ENCODE measurements around the gene KLC1. TPM values are rescaled to one million over a fixed set of nuclear protein-coding genes. Genes with fewer than 3 reads are reported as not detected.

The KLC1 gene
- total RNA-seq, 1 donor = 212 TPM

DNA sequence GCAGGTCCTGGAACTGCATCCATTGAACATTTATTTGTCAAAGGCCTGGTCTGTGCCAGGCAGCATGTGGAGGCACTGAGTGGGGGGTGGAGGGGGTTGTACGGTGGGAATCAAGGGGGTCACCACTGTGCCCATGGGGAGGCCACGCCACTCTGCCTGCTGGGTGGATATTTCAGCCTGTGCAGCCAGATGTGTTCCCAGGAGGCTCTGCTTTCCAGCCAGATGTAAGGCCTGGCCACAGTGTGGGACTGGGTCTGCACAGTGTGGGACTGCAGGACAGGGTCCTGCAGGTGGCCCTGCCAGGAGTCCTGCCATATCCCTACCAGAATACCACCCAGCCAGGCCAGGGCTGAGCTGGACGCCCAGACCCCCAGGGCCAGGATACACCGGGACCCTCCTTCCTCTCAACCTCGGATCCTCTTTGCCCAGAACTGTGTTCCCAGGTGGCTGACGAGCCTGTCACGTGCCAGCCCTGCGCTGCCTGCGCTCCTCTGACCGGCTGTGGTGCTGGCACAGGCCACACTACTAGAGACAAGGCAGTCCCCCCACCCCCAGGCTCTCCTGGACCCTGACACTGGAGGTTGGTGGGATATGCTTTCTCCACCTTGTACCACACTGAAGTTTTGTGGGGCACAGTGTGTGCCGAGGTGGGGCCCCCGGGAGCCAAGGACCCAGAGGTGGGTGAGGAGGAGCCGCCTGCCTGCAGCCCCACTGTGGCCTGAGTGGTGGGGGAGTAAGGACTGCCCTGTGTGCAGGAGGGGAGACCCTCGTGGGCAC is 68.8 kb downstream of the KLC1 start:
- H3K4me3 ChIP-seq (ENCODE audit: low read depth, low read length) = no peak overlapping the region
- no peak for DNase-seq (ENCODE audit: low read depth)
- TF ChIP-seq, protein P1, sequence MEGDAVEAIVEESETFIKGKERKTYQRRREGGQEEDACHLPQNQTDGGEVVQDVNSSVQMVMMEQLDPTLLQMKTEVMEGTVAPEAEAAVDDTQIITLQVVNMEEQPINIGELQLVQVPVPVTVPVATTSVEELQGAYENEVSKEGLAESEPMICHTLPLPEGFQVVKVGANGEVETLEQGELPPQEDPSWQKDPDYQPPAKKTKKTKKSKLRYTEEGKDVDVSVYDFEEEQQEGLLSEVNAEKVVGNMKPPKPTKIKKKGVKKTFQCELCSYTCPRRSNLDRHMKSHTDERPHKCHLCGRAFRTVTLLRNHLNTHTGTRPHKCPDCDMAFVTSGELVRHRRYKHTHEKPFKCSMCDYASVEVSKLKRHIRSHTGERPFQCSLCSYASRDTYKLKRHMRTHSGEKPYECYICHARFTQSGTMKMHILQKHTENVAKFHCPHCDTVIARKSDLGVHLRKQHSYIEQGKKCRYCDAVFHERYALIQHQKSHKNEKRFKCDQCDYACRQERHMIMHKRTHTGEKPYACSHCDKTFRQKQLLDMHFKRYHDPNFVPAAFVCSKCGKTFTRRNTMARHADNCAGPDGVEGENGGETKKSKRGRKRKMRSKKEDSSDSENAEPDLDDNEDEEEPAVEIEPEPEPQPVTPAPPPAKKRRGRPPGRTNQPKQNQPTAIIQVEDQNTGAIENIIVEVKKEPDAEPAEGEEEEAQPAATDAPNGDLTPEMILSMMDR (IDR thresholded peaks at IDR 0.05; ENCODE audit: insufficient read depth, low read length) = no peak

DNA sequence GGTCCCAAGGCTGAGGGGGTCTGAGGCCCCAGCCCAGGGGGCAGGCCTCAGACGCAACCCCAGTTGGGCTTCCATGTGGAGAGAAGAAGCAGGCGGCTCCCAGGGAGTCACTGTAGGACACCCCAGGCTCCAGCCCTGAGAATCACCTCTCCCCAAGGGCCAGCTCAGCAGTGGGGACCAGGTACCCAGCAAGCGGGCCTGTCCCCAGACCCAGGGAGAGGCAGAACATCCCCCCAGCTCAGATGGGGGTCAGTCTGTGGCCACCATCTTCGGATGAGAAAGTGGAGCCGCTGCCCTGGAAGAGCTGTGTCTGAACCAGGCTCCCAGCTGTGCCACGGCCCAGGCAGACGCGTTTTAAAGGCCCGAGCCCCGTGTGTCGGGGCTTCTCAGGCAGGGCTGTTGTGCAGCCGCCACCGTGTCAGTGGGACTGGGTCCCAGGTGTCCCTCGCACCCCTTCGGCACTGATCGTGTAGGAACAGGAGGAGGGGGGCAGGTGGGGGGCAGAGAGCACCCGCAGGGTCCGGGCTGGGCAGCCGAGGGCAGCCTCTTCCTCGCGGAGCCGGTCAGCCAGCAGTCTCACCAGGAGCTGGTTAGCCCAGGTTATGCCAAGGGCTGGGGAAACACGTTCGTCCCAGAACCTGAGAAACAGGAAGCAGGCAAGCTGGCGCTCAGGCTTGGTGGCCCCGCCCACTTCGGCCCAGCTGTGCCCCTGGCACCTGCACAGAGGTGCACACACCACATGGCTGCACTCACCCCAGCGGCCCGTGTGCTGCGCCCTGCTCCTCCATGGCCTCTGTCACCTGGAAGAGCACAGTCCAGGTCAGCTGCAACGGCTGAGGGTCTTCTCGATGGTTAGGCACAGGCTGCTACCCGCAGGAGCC is 69.6 kb downstream of the KLC1 start:
- TF ChIP-seq, protein P1 (IDR thresholded peaks at IDR 0.05; ENCODE audit: insufficient read depth, low read length) = no peak
- no peak for DNase-seq (ENCODE audit: low read depth)
- H3K4me3 ChIP-seq (ENCODE audit: low read depth, low read length) = no peak overlapping the region

DNA sequence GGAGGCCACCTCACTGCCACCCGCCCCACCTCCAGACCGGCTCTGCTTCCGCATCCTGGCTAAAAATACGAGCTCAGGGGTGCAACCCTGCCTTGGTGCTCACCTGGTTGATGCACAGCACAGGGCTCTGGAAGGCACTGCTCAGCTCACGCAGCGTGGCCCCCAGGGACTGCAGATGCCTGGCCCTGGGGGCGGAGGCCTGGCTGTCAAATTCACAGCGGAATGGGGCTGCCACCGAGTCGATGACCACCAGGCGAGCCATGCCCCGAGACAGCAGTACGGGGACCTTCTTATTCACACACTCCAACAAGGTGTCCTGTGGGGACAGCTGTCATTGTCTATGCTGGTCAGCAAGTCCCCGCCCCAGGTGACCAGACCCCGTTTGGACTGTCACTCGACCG is 70.2 kb downstream of the KLC1 start:
- DNase-seq (ENCODE audit: low read depth) = no peak

DNA sequence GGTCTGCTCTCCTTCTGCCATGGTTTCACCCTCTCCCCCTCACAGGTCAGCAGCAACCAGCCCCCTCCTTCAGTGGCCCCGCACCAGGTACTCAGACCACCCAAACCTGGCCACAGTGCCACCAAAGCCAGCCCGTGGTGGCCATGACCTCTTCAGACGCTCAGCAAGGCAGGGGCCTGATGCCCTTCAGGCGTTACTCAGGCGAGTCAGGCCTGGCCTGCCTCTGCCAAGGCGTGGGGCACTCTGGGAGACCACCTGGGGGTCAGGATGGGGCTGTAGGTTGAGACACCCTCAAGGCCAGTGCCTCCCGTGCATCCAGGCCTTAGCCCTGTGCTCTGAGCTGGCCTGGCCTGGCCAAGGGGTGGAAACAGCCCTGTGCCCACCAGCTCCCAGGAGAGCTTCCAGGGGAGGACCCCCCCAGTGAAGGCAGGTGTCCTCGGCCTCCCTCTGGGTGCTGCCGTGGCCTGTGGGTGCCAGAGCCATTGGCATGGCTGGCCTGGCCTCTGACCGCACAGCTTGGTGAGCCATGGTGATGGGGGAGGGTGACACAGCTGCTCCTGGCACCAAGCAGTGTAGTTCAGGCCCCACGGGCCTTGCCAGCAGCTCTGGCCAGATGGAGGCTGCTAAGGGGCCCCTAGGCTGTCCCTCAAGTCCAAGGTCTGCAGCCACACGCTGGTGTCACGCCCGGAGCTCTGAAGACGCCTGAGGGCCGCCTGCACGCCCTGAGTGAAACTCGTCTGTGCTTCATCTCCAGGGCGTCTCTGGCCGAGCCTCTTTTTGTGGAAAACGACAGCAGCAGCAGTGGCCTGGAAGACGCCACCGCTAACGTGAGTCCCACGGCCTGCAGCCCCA is 71.1 kb downstream of the KLC1 start:
- no peak for DNase-seq (ENCODE audit: low read depth)
- TF ChIP-seq, protein P1 (IDR thresholded peaks at IDR 0.05; ENCODE audit: insufficient read depth, low read length) = no peak
- no peak overlapping the region for H3K4me3 ChIP-seq (ENCODE audit: low read depth, low read length)

More for the DNA sequence above, 70.2 kb downstream of the KLC1 start:
- TF ChIP-seq, protein P1 (IDR thresholded peaks at IDR 0.05; ENCODE audit: insufficient read depth, low read length) = no peak
- H3K4me3 ChIP-seq (ENCODE audit: low read depth, low read length) = no peak overlapping the region

DNA sequence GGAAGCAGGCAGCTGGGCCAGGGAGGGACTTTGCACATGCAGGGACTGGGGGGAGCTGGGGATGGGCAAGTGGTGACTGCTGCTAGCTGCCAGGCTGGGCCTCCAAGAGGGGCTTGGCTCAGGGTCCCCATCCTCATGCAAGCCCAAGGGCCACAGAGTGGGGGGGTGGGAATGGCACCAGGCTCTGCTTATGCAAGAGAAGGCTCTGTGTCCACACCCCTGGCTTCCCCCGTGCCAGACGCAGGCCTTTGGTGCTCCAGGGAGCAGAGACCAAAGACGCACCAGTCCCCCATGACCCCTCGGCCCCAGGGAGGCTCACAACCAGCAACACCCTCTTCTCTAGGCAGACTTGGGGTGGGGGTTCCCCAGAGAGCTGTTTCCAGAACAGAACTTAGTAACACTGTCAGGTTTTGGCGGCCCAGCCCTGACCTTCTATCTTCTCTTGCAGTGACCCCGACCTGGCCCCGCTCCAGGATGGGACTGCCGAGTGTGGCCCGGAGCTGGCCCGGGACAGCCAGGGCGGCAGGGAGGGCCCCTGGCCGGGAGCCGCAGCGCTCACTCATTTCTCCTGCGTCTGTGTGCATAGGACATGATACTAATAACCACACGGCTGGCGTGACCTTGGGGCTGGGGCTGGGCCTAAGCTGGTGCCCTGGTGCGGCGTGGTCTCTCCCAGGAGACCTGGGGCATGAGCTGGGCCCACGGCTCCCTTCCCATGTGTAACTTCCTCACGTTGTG is 71.9 kb downstream of the KLC1 start:
- TF ChIP-seq, protein P1 (IDR thresholded peaks at IDR 0.05; ENCODE audit: insufficient read depth, low read length) = no peak
- no peak for DNase-seq (ENCODE audit: low read depth)

DNA sequence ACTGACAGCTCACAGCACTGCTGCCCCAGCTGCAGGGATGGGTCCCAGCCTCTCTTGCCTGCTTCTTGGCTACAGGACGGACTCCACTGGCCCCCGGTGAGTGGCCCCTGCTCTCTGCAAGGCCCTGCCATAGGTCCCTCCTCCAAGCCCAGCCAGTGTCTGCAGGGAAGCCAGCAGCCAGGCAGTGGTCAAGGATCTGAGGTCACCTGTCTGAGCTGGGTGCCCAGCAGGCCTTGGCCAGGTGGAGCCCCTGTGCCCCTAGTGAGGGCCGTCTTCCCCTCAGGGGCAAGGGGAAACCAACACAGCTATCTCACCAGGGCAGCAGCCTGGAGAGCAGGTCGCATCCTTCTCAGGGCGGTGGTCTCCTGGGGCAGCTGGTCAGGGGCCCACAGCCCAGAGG is 73.1 kb downstream of the KLC1 start:
- H3K4me3 ChIP-seq (ENCODE audit: low read depth, low read length) = no peak overlapping the region
- no peak for DNase-seq (ENCODE audit: low read depth)

More for the DNA sequence above, 71.9 kb downstream of the KLC1 start:
- H3K4me3 ChIP-seq (ENCODE audit: low read depth, low read length) = no peak overlapping the region

More for the DNA sequence above, 73.1 kb downstream of the KLC1 start:
- TF ChIP-seq, protein P1 (IDR thresholded peaks at IDR 0.05; ENCODE audit: insufficient read depth, low read length) = no peak
